Esophagus (tissue), 2 donors: ENCODE measurements around the gene ETV6. TPM values are rescaled to one million over a fixed set of nuclear protein-coding genes. Genes with fewer than 3 reads are reported as not detected.

Experiments used
- H3K27ac ChIP-seq, 2 donors: one replicate each; pipeline ENCODE4 v1.5.1; 2013; ENCODE audit warnings: low read depth in 2 of 2, mild to moderate bottlenecking in 2 of 2, inconsistent platforms in 1 of 2, low read length in 1 of 2, moderate library complexity in 1 of 2
- H3K27me3 ChIP-seq, 2 donors: one replicate each; pipeline ENCODE4 v1.6.1; 2013; ENCODE audit warnings: low read length in 2 of 2, control low read depth in 1 of 2, mild to moderate bottlenecking in 1 of 2; ENCODE audit not compliant: insufficient read depth in 2 of 2, control insufficient read depth in 1 of 2
- H3K36me3 ChIP-seq, 2 donors: one replicate each; pipeline ENCODE4 v1.6.1; 2013; ENCODE audit warnings: low read length in 1 of 2; ENCODE audit not compliant: control insufficient read depth in 2 of 2, insufficient read depth in 2 of 2
- H3K4me1 ChIP-seq, 2 donors: one replicate each; pipeline ENCODE4 v1.6.1; 2013; ENCODE audit warnings: low read length in 1 of 2; ENCODE audit not compliant: control insufficient read depth in 2 of 2, insufficient read depth in 2 of 2
- H3K4me3 ChIP-seq, 2 donors: one replicate each; pipeline ENCODE4 v1.5.1; 2013; ENCODE audit warnings: low read length in 2 of 2, mild to moderate bottlenecking in 2 of 2, low read depth in 1 of 2, moderate library complexity in 1 of 2
- H3K9me3 ChIP-seq, 2 donors: one replicate each; pipeline ENCODE4 v1.6.1; 2013; ENCODE audit warnings: mild to moderate bottlenecking in 2 of 2, low read depth in 1 of 2, low read length in 1 of 2, moderate library complexity in 1 of 2; ENCODE audit not compliant: control insufficient read depth in 2 of 2, insufficient read depth in 1 of 2
- WGBS, 2 donors: extraction: QIAGEN DNeasy Blood & Tissue Kit; methylation state at CpG; one replicate each; pipeline ENCODE4 v1.1.7; 2013; 5-methylcytosine and 5-hydroxymethylcytosine counted together
- polyA plus RNA-seq, 2 donors: library from polyadenylated mRNA; stranded (reverse); fragments of 200-250 nt; gene quantifications; one replicate each; pipeline ENCODE4 v1.2.3, GENCODE V29; 2013
- donor health status: healthy with polysubstance abuse.
- donor health status: Bipolar disorder and iron deficiency.

Gene ETV6
- polyA plus RNA-seq, 2 donors: 5.4 to 5.6 TPM

GRCh38 chr12:11767798-11768197, 118.3 kb downstream of the ETV6 start:
- Histone ChIP-seq H3K27ac (no peak overlapping the region), H3K9me3 (no peaks in the 10 kb centered on the region), H3K27me3 (no peaks in the 10 kb centered on the region), H3K4me1 (peaks cover 0 to 2% of the 10 kb centered on the region in 2 donors), H3K36me3 (peaks cover 0 to 4% of the 10 kb centered on the region in 2 donors), H3K4me3 (no peak overlapping the region)
- WGBS, 2 donors: 68 to 82% methylated on average over 3 of the region's 3 CpGs

- 66 to 89% methylated on average over 5 of the region's 5 CpGs for WGBS, 2 donors
- peaks cover 0 to 2% of the 10 kb centered on the region in 2 donors for H3K4me1 ChIP-seq
- H3K9me3 ChIP-seq: no peaks in the 10 kb centered on the region
- no peak overlapping the region for H3K27ac ChIP-seq
- H3K36me3 ChIP-seq: peaks cover 0 to 4% of the 10 kb centered on the region in 2 donors
- no peaks in the 10 kb centered on the region for H3K27me3 ChIP-seq
- no peak overlapping the region for H3K4me3 ChIP-seq
Observed at GRCh38 chr12:11768233-11768965, 118.9 kb downstream of the ETV6 start.

- peaks cover 3 to 5% of the 10 kb centered on the region in 2 donors for H3K4me1 ChIP-seq
- no peak overlapping the region for H3K27ac ChIP-seq
- 77 to 79% methylated on average over 12 of the region's 12 CpGs for WGBS, 2 donors
- H3K4me3 ChIP-seq: no peak overlapping the region
- H3K27me3 ChIP-seq: no peaks in the 10 kb centered on the region
- no peaks in the 10 kb centered on the region for H3K9me3 ChIP-seq
- peaks cover 0 to 4% of the 10 kb centered on the region in 2 donors for H3K36me3 ChIP-seq
Observed at GRCh38 chr12:11769723-11770514, 120.4 kb downstream of the ETV6 start.

- Histone ChIP-seq H3K36me3 (peaks cover 0 to 4% of the 10 kb centered on the region in 2 donors), H3K9me3 (no peaks in the 10 kb centered on the region), H3K27me3 (no peaks in the 10 kb centered on the region), H3K4me1 (peaks cover 3 to 5% of the 10 kb centered on the region in 2 donors), H3K4me3 (no peak overlapping the region), H3K27ac (no peak overlapping the region)
- WGBS, 2 donors: 77 to 93% methylated on average over 3 of the region's 3 CpGs
Observed at GRCh38 chr12:11771356-11771755, 121.9 kb downstream of the ETV6 start.

- Histone ChIP-seq H3K9me3 (no peaks in the 10 kb centered on the region), H3K27me3 (no peaks in the 10 kb centered on the region), H3K4me3 (no peak overlapping the region), H3K4me1 (peaks cover 3 to 5% of the 10 kb centered on the region in 2 donors), H3K27ac (no peak overlapping the region), H3K36me3 (peaks cover 0 to 4% of the 10 kb centered on the region in 2 donors)
- WGBS, 2 donors: 78 to 82% methylated on average over 3 of the region's 3 CpGs
Observed at GRCh38 chr12:11771895-11772502, 122.5 kb downstream of the ETV6 start.

GRCh38 chr12:11773889-11774677, 124.6 kb downstream of the ETV6 start:
- peaks cover 3% of the 10 kb centered on the region in 2 donors for H3K4me1 ChIP-seq
- H3K36me3 ChIP-seq: peaks cover 0 to 4% of the 10 kb centered on the region in 2 donors
- H3K4me3 ChIP-seq: no peak overlapping the region
- no peaks in the 10 kb centered on the region for H3K9me3 ChIP-seq
- peak overlapping the region; percentile 1 to 52 for H3K27ac ChIP-seq
- H3K27me3 ChIP-seq: no peaks in the 10 kb centered on the region
- WGBS, 2 donors: 76 to 78% methylated on average over 10 of the region's 10 CpGs

GRCh38 chr12:11774821-11775220, 125.3 kb downstream of the ETV6 start:
- 69 to 71% methylated on average over 6 of the region's 6 CpGs for WGBS, 2 donors
- no peak overlapping the region for H3K27ac ChIP-seq
- peaks cover 3% of the 10 kb centered on the region in 2 donors for H3K4me1 ChIP-seq
- H3K9me3 ChIP-seq: no peaks in the 10 kb centered on the region
- peaks cover 0 to 4% of the 10 kb centered on the region in 2 donors for H3K36me3 ChIP-seq
- no peaks in the 10 kb centered on the region for H3K27me3 ChIP-seq
- no peak overlapping the region for H3K4me3 ChIP-seq

- Histone ChIP-seq H3K4me3 (no peak overlapping the region), H3K27ac (no peak overlapping the region)
Observed at GRCh38 chr12:11776316-11776715, 126.8 kb downstream of the ETV6 start.

GRCh38 chr12:11777451-11777850, 128.0 kb downstream of the ETV6 start:
- H3K4me1 ChIP-seq: peaks cover 3% of the 10 kb centered on the region in 2 donors
- no peaks in the 10 kb centered on the region for H3K27me3 ChIP-seq
- 97% methylated on average over 4 of the region's 4 CpGs for WGBS, 2 donors
- no peaks in the 10 kb centered on the region for H3K36me3 ChIP-seq
- no peak overlapping the region for H3K4me3 ChIP-seq
- no peaks in the 10 kb centered on the region for H3K9me3 ChIP-seq
- no peak overlapping the region for H3K27ac ChIP-seq

More at GRCh38 chr12:11776316-11776715, 126.8 kb downstream of the ETV6 start:
- Histone ChIP-seq H3K36me3 (no peaks in the 10 kb centered on the region), H3K4me1 (peaks cover 3% of the 10 kb centered on the region in 2 donors), H3K27me3 (no peaks in the 10 kb centered on the region), H3K9me3 (no peaks in the 10 kb centered on the region)
- 63 to 74% methylated on average over 3 of the region's 3 CpGs for WGBS, 2 donors
